ENCODE measurements around the gene LST1.

DNA sequence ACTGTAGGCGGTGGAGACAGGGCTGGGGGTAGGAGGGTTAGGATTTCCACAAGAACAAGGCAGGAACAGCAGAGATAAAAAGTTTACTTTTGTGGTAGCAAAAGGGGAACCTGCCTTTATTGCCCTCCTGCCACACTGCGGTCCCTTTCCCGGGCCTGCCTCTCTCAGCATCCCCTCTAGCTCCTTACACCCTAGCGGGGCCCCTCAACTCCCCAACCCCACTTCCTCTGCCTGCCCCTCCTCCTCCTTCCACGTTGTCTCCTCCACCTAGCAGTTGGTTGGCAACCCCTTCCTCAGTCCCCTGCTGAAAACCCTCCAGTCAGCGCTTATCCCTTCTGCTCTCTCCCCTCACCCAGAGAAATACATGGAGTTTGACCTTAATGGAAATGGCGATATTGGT, 29.7 kb downstream of the LST1 start:
- TF ChIP-seq, protein P1, sequence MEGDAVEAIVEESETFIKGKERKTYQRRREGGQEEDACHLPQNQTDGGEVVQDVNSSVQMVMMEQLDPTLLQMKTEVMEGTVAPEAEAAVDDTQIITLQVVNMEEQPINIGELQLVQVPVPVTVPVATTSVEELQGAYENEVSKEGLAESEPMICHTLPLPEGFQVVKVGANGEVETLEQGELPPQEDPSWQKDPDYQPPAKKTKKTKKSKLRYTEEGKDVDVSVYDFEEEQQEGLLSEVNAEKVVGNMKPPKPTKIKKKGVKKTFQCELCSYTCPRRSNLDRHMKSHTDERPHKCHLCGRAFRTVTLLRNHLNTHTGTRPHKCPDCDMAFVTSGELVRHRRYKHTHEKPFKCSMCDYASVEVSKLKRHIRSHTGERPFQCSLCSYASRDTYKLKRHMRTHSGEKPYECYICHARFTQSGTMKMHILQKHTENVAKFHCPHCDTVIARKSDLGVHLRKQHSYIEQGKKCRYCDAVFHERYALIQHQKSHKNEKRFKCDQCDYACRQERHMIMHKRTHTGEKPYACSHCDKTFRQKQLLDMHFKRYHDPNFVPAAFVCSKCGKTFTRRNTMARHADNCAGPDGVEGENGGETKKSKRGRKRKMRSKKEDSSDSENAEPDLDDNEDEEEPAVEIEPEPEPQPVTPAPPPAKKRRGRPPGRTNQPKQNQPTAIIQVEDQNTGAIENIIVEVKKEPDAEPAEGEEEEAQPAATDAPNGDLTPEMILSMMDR (IDR thresholded peaks at IDR 0.05 in 4 of 5, conservative IDR thresholded peaks at IDR 0.05 in 1 of 5): no peak
- TF ChIP-seq POLR2A (IDR thresholded peaks at IDR 0.05): no peak

All from gastrocnemius medialis (tissue), 4 donors.